Stromal cell of bone marrow (primary cell): Measurements from ENCODE around the gene CRYZL1.
"Not testable (repeated sequence)": the region's sequence is repeated elsewhere in the genome, so short reads cannot be mapped to it uniquely, and the experiment has no call there.

Experiments used
- DNase-seq: peaks from one replicate; pipeline ENCODE4 v3.0.0-alpha.2; 2012; ENCODE audit warnings: low read depth

Gene CRYZL1

DNA sequence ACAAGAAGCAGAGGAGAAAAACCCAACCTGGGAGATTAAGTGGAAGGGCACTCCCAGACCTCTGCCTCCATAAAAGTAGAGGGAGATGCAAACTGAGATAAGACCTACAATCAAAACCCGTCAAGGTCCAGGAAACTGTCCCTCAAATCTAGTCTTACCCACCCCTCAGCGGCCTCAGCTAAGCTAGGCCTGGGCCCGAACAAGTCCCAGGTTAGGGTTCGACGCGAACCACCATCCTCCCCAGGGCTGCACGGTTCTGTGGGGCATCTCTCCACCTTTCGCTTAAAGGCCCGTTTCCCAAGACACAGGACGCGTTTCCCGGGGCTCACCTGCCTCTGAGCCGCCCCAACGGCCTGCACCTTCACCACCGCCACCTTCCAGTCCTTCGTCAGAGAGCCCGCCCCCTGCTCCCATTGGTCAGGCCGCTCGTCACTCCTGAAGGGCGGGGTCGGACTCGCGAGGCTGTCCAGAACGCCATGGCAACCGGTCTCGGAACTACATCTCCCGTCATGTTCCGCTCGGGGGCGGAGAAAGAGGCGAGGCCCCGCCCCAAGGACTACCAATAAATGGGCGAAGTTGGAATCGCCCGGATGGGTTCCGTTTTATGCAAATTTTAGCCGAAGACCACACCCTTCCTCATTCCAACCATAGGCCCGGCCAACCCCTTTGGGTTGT lies at the start of gene CRYZL1:
Gene CRYZL1, minus strand, starts transcription at position 390 of the 675 bp plus-strand sequence. CDS start 10,190 bp downstream, outside the sequence.
- peak; percentile 99 for DNase-seq

GRCh38 chr21:33690874-33691273 lies 49.3 kb upstream of the CRYZL1 start:
- DNase-seq: no peak

- no peak for DNase-seq
Measured at GRCh38 chr21:33688353-33688752, 46.8 kb upstream of the CRYZL1 start.

DNA sequence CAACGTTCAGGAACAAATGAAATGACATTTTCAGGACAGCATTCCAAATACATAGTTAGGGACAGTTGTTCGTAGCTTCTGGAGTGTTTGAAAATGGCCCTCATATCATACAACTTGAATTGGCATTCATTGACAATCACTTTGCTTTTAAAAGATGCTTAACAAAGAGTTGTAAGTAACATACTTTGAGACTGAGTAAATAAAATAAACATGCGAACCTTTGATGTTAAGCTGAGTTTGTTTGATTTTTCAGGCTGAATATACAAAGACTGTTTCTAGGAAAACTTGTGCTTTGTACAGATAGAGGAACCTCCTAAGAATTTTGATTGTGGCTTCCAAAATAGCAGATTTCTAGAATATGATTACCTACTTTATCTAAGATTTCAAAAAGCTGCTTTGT lies 46.1 kb upstream of the CRYZL1 start:
- DNase-seq: no peak

DNA sequence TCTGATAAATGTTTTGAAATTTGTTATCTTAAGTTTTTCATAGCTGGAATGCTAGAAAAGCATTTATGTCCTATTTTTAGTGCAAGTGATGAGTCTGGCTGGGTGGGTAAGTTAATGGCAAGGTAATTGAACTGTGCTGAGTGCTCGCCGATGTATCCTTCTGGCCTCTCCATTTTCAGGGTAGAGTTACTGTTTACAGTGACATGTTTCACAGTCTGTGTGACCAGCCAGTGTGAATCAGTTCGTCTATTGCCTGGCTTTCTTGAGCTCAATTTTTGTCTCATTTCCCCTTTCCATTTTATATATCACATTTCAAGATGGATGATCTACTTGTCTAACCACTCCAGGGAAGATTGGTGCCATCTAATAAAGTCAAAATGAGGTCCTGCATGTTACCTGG lies 44.8 kb upstream of the CRYZL1 start:
- DNase-seq: no peak

DNA sequence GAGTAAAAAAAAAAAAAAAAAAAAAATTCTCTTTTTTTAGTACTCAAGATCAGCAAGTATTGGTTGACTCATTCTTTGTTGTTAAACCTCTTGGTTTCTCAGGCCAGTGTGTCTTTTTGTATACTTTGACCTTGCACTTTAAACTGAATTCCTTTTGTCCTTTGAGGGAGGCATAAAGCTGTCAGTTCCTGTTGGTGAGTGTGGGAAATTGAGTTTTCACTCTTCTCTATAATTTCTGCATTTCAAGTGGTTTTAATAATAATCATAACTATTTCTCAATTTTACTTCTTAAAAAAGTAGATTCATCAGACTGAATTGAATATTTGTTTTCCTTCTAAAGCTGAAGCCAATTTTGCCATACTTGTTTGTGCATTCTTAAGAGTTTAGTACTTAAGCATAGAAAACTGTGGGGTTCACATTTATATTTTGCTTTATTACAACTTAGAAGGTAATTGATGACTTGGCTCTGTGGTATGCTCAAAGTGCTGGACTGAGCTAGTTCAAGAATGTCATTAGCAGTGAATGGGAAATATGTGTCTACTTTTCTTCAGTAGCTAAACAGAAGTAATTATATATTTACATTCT lies 44.2 kb upstream of the CRYZL1 start:
- peak; percentile 21 for DNase-seq

- DNase-seq: no peak
Measured at GRCh38 chr21:33684923-33685560, 43.5 kb upstream of the CRYZL1 start.

DNA sequence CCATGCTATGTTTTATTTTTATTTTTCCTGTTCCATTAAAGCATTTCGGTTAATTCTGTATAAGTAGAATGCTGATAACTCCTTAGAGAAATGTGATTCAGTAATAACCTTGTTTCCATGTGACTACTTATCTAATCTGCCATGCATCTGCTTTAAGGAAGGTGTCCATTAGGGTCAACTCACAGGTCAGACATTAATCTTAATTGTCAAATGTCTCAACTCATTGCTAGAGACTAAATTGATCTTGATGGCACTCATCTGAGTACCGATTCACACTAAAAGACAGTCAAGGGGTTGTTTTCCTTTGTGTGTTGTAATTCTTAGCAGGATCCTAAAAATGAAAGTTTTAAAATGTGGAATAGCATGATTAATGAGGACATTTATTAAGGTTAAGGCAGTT lies 42.5 kb upstream of the CRYZL1 start:
- DNase-seq: no peak

GRCh38 chr21:33682992-33683627 lies 41.6 kb upstream of the CRYZL1 start:
- DNase-seq: peak; percentile 62

- DNase-seq: no peak
Measured at GRCh38 chr21:33680870-33681269, 39.3 kb upstream of the CRYZL1 start.

GRCh38 chr21:33677450-33677849 lies 35.9 kb upstream of the CRYZL1 start:
- DNase-seq: no peak

DNA sequence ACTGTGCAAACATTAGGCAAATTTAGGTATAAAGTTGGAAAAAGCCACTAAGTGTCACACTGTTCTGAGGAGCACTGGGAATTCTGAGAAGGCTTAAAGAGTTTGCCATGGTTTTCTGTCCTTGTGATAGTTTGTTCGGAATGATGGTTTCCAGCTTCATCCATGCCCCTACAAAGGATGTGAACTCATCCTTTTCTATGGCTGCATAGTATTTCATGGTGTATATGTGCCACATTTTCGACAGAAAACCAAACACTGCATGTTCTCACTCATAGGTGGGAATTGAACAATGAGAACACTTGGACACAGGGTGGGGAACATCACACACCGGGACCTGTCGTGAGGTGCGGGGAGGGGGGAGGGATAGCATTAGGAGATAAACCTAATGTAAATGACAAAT lies 35.1 kb upstream of the CRYZL1 start:
- not testable (repeated sequence) for DNase-seq

DNA sequence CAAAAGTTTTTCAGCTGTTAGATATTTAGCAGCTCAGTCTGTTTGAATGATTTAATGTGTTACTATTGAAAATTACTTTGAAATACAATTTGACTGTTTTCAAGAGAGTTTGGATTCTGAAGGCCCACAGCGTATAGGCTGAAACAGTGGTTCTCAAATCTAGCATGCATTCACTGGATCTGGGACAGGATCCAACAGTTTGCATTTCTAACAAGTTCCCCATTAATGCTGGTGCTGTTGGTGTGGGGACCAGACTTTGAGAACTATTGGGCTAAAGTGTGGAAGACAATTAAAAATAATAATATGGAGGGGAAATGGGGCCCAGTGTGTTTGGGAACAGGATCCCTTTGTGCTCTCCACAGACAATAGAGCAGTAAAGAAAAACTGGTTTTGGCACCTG lies 32.7 kb upstream of the CRYZL1 start:
- DNase-seq: no peak

DNA sequence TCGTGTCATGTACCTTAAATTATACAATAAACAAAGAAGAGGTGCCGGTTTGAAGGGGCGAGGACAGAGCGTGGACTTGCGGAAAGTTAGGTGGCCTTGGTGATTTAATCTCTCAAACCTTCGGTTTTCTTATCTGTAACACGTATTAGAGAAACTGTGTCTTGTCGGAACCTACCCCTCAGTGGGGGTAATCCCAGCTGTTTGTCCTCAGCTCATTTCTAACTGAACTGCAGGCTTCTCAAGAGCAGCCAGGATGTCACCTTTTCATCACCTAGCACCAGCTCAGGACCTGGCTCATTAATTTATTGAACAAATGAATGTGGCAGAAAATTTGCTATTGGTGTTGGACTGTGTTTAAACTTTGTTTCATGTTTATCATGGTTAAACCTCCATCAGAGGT lies 31.9 kb upstream of the CRYZL1 start:
- DNase-seq: no peak

GRCh38 chr21:33670076-33670978 lies 28.8 kb upstream of the CRYZL1 start:
- no peak for DNase-seq

GRCh38 chr21:33668620-33669019 lies 27.1 kb upstream of the CRYZL1 start:
- no peak for DNase-seq

DNA sequence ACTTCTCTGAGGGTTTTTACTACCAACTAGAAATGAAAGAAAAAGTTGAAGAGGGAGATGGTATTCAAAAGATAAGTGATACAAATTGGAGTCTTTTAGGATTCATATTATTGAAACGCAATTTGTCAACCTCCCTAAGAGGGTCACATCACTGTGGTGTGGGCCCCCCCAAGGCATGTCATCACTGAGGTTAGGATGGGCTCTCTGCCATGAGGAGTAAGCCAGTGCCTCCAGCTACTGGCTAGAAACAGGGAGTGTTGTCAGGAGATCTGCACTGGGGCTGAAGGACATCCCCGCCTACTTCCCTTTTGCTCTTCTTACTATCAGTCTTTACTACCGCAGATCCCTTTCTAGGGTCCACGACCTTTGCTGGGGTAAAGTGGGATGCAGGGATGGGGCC lies 26.6 kb upstream of the CRYZL1 start:
- no peak for DNase-seq

- DNase-seq: no peak
Measured at GRCh38 chr21:33667636-33668035, 26.1 kb upstream of the CRYZL1 start.

- no peak for DNase-seq
Measured at GRCh38 chr21:33666153-33666552, 24.6 kb upstream of the CRYZL1 start.

GRCh38 chr21:33664135-33664534 lies 22.6 kb upstream of the CRYZL1 start:
- DNase-seq: no peak

GRCh38 chr21:33663241-33663640 lies 21.7 kb upstream of the CRYZL1 start:
- no peak for DNase-seq

GRCh38 chr21:33662046-33662445 lies 20.5 kb upstream of the CRYZL1 start:
- no peak for DNase-seq
